GM19452 (cell line): ENCODE results near the gene PMM2.
"Not testable (repeated sequence)": the region's sequence is repeated elsewhere in the genome, so short reads cannot be mapped to it uniquely, and the experiment has no call there.

ENCODE experiments used
- ATAC-seq: cut with Tn5 transposase; IDR thresholded peaks from one replicate; pipeline ENCODE4 v1.9.1; 2021; ENCODE audit not compliant: unreplicated experiment

The PMM2 gene

DNA sequence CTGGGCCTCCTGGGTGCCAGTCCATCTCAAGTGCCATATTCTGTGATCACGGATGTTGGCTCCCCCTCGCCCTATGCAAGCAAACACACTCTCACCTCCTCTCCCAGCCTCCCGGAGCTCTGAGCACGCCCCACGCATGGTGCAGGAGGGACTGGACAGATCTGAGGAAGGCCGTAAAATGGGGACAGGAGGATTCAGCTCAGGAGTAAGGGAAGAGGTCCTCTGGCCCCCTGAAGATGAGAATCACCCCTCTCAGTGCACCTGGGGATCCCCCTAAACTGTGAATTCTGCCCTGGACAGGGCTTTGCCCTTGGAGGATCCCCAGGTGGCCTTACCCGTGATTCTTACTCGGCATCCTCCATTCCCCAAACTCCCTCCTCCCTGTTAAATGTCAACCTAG, 15.8 kb upstream of the PMM2 start:
- ATAC-seq: no peak

DNA sequence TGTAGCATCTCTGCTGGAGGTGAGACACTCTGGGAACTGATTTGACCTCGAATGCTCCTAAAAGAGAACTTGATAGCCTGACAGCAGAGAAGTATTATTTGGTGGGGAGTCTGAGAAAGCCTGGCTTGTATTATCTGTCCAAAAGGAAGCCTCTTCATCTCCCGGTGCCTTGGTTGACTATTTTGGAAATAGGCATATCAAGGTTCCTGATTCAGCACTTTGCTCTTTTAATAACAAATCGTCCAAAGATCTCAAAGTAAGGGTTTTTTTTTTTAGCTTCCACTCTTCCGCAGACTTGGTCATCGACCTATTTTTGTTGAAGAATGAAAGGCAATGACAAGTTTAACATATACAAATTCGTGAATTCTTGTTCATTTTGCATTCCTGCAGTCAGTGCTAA, 15.0 kb upstream of the PMM2 start:
- ATAC-seq: no peak

GRCh38 chr16:8785408-8785807, 12.2 kb upstream of the PMM2 start:
- no peak for ATAC-seq

GRCh38 chr16:8786316-8786715, 11.3 kb upstream of the PMM2 start:
- ATAC-seq: not testable (repeated sequence)

GRCh38 chr16:8788578-8789172, 9.0 kb upstream of the PMM2 start:
- ATAC-seq: no peak

- no peak for ATAC-seq
Measured at GRCh38 chr16:8795091-8795490, 2.5 kb upstream of the PMM2 start.

DNA sequence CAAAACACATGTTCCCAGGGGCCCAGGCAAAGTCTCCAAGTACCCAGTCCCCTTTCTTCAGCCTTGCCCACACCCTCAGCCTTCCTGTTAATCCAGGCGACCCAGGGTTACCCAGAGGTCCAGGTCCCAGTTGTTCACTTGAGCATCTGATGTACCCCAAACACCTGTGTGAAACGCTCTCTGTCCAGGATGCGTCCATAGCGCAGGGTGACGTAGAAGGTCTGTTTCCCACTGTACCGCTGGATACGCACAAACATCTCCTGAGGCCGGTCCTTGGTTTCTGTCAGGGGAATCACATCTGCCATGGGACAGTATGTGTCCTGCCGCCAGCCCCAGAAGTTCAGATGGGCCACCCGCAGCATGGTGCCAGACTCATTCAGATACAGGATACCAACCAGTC, 1.8 kb upstream of the PMM2 start:
- ATAC-seq: no peak

GRCh38 chr16:8796469-8797363, 923 bp upstream of the PMM2 start:
- no peak for ATAC-seq

DNA sequence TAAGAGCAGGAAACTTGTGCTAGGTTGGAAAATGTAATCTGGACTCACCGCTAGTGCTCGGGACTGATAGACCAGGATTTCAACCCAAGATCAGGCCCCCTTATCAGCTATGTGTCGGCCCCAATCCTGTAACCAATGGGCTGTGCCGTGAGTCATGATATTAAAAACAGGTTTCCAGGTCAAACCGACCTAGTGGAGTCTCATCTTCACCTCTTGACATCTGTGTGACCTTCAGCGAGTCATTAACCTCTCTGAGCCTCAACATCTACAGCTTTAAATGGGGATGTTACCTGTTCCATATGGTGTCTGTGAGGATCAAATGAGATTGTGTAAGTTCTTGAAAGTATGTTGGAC, 512 bp downstream of the PMM2 start:
- no peak for ATAC-seq

DNA sequence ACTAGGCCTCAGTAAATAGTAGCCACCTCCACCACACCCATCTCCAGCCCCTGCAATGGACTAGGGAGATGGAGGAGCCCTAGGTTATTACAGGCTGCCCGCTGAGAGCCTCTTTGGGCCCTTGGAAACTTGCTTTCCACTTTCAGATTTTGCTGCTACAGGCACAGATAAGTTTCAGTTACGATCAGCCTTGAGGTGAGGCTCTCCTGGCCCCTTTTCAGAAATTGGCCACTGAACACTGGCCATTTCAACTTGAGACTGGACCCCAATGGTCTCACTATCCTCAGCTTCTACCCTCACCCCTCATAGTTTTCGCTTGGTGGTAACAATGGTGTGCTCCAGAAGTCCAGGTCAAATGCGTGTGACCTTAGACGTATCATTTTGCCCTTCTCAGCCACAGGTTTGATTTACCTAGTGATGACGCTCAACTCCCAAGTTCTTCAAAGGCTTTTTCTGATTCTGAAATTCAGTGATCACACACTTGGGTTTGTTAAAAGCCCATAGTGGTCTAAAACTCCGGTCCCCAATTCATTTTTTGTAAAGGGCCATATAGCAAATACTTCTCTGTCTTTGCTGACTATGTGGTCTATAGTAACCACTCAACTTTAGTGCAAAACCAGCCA, 1.0 kb downstream of the PMM2 start:
- no peak for ATAC-seq

GRCh38 chr16:8801701-8802100, 4.1 kb downstream of the PMM2 start:
- no peak for ATAC-seq

DNA sequence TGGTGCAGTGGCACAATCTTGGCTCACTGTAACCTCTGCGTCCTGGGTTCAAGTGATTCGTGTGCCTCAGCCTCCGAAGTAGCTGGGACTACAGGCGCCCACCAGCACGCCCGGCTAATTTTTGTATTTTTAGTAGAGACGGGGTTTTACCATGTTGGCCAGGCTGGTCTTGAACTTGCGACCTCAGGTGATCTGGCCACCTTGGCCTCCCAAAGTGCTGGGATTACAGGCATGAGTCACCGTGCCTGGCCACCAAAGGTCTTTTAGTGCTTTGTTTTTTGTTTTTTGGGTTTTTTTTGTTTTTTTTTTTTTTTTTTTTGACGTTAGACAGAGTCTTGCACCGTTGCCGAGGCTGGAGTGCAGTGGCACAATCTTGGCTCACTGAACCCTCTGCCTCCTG, 6.1 kb downstream of the PMM2 start:
- ATAC-seq: not testable (repeated sequence)

DNA sequence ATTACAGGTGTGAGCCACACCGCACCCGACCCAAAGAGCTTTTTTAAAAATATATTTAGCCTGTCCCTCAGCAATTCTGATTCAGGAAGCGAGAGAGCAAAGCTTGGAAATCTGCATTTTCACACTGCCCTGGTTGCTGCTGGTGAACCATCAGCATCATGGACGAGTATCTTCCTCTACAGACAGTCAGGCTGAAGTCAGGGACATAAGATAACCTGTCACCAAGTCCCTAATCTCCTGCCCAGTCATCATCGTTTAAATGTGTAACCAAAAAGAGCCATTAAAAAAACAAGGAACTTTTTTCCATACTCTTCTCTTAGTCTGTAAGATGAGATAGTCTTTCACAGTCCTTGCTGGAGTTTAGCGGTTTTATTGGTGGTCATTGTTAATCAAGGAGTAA, 6.7 kb downstream of the PMM2 start:
- ATAC-seq: no peak

GRCh38 chr16:8806272-8806983, 8.8 kb downstream of the PMM2 start:
- ATAC-seq: no peak

DNA sequence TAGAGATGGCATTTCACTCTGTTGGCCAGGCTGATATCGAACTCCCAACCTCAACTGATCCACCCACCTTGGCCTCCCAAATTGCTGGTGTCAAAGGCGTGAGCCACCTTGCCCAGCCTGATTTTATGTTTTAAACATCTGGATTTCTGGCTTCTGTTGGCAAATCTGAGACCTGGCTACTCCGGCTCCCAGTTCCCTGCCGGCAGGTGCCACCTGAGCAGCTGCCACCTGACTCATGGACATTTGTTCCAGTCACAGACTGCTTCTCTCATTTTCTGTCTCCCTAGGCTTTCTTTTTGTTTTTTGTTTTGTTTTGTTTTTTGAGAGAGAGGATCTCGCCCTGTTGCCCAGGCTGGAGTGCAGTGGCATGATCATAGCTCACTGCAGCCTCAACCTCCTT, 9.6 kb downstream of the PMM2 start:
- no peak for ATAC-seq

DNA sequence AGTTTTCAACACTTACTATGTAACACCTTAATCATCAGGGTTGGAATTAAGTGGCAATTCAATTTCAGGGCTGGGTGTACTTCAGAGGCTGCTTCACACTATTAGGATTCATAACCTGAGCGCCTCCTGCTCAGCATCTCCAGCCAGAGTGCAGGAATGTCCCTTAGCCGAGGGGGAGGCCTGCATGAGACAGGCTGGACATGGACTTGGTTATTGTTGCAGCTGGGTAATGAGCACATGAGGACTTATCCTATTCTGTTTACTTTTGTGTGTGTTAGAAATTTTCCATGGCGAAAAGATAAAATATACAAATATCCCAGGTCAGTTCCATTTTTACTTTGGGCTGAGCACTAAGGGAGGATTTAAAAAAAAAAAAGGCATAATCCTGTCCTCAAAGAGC, 10.4 kb downstream of the PMM2 start:
- no peak for ATAC-seq

- no peak for ATAC-seq
Measured at GRCh38 chr16:8808613-8809353, 11.1 kb downstream of the PMM2 start.

DNA sequence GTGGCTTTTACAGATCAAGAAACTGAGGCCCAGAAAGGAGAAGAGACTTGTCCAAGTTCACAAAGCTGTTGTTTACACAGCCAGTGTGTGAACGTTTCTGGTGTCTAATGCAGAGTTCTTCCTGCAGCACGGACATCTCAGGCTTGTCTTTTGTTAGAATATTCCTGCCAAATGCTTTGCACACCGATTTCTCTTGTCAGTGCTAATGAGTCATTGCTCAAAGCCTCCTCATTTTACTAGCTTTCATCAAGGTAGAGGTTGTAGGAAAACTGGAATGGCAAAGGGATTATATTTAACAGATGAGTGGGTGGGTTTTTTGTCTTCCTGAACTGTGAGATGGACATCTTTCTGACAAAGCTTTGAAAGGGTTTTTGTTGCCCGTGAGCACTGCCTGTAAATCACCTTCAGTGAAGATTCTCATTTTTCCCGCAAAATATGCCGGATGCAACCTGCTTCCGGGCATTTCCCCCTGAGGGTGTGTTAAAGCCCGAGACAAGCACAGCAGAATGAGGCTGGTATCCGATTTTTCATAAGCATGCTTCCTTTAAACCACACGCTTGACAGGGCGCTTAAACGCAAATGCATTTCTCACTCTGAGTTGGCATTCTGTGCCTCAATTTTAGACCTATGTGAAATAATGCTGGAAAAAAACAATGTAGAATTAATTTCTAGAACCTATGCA, 14.7 kb downstream of the PMM2 start:
- ATAC-seq: no peak

DNA sequence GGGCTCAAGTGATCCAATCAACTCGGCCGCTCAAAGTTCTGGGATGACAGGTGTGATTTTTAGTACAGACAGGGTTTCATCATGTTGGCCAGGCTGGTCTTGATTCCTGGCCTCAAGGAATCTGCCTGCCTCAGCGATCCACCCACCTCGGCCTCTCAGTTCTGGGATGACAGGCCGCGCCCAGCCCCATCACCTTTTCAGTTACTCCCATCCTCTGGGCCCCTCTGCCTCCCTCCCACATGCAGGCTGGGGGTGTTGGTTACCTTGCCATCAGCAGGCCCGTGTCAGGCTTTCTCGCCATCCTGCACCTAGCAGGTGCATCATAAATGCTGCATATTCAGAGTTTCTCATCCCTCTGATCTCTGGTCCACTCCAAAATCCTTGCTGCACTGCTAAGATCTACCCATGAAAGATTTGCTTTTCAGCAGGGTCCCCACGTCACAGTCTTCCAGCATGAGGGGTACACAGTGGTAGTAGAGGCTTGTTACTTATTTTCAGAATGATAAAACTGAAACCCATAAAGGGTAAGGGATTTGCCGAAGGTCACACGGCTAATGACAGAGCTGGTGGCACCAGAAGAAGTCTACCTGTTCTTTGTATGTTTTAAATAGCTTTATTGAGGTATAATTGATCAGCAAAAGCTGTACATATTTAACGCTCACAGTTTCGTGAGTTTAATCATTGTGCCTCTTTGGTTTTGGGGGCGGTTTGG, 16.6 kb downstream of the PMM2 start:
- ATAC-seq: no peak
